ENCODE measurements around the gene ZNF497. TPM values are rescaled to one million over a fixed set of nuclear protein-coding genes. Genes with fewer than 3 reads are reported as not detected.

ZNF497 gene
- total RNA-seq, 2 experiments from 2014 or later = 1.7 to 2.1 TPM

DNA sequence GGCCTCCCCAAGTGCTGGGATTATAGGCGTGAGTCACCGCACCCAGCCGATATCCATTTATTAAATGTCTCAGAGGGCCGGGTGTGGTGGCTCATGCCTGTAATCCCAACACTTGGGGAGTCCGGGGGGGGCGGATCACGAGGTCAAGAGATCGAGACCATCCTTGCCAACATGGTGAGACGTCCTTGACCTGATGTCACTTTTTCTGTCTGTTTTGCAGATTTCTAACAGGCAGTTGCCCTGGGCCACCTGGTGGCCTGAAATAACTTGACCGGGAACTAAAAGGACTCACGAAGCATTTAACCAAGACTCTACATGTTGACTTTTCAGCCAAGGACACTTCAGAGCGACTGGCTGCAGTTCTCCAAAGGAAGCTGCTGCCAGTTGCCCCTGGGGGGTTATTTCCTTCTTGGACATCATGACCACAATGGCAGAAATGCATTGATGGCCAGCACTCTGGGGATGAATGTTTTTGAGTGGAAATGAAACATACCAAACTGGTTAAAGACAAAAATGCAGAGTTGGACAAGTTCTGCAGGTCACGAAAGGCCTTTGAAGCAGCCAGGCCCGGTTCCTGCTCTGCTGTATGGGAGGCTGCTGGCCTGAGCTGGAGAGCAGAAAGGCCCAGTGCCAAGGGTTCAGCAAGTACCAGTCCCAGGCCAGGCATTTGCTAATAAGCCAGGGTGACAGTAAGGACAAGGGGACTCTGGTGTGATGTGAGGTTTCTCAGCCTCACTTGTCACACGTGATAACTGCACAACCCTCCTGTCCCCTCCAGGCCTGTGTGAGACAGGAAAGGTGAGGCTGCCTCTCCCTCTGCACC is 10.0 kb upstream of the ZNF497 start:
- no peaks in the 10 kb centered on the region for H3K36me3 Mint-ChIP-seq
- H3K9me3 Mint-ChIP-seq = no peaks in the 10 kb centered on the region
- POLR2A ChIA-PET = interaction anchor here (3.1 kb wide), 1 partner anchor 9 kb away, joined by 14 read pairs; the partner anchor contains the start of gene ZNF497
- no peaks in the 10 kb centered on the region for H3K4me1 Mint-ChIP-seq
- DNase-seq (no peak), ATAC-seq (ENCODE audit: low read depth) (no peak)
- no peaks in the 10 kb centered on the region for H3K27me3 Mint-ChIP-seq
- H3K4me3 Mint-ChIP-seq = no peak overlapping the region
- no peak overlapping the region for H3K27ac Mint-ChIP-seq

DNA sequence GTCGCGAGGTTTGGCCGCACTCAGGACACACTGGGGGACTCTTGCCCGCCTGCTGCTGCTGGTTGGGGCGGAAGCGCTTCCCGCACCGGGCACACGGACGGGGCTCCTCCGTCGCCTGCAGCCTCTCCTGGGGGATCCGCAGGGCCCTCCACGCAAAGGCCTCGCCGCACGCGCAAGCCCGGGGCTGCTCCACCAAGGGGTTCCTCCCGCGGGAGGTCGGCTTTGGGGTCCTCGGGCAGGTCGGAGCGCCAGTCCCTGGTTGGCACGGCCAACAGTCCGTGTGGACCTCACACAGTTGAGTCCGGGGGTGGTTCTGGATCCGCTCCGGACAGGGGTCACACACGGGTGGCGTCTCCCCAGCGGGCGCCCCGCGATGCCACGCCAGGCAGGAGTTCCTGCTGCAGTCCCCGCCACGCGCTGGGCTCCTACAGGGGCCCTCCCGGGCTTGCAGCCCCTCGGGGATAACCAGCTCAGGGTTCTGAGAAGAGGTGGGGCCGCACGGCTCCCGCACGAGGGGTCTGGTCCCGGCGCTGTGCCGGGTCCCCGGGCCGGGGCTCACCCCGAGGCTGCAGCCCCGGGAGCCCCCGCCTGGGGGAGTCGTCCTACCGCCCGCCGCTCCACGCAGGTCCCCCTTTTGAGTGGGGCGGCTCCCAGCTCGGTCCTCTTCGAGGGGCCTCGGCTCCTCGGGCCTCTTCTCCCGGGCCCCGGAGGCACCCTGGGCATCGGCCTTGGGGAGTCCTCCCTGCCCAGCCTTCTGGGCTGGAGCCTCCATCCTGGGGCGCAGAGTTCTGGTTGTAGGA is 6.2 kb upstream of the ZNF497 start:
- no peaks in the 10 kb centered on the region for H3K27me3 Mint-ChIP-seq
- POLR2A ChIA-PET = no interaction called here
- ATAC-seq (ENCODE audit: low read depth) (no peak), DNase-seq (no peak)
- H3K4me1 Mint-ChIP-seq = peaks cover 1% of the 10 kb centered on the region
- H3K9me3 Mint-ChIP-seq = no peaks in the 10 kb centered on the region
- H3K36me3 Mint-ChIP-seq = no peaks in the 10 kb centered on the region
- H3K27ac Mint-ChIP-seq = no peak overlapping the region
- no peak overlapping the region for H3K4me3 Mint-ChIP-seq

DNA sequence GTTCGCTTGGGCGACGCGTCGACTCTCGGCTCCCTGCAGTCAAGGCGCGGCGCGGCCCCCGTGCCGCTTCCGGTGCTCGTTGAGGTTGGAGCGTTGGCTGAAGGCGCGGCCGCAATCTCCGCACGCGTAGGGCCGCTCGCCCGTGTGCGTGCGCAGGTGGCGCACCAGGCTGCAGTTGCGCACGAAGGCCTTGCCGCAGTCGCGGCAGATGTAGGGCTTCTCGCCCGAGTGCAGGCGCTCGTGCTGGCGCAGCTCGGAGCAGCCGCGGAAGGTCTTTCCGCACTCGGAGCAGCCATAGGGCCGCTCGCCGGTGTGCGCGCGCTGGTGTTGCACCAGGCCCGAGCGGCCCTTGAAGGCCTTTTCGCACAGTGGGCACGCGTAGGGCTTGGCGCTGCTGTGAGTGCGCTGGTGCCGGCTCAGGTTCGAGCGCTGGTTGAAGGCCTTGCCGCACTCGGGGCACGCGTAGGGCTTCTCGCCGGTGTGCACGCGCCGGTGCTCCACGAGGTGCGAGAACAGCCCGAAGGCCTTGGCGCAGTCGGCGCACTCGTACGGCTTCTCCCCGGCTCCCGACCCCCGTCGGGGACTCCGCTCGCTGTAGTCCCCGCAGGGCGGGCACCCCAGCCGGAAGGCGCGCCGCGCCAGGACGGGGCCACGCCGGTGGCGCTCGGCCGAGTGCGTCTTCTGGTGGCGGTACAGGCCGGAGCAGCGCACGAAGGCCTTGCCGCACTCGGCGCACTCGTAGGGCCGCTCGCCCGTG is 5.3 kb upstream of the ZNF497 start:
- Mint-ChIP-seq H3K36me3 (no peaks in the 10 kb centered on the region), H3K4me1 (peaks cover 2% of the 10 kb centered on the region), H3K27me3 (no peaks in the 10 kb centered on the region), H3K9me3 (no peaks in the 10 kb centered on the region), H3K4me3 (no peak overlapping the region), H3K27ac (no peak overlapping the region)
- POLR2A ChIA-PET = no interaction called here
- no peak for DNase-seq
- no peak for ATAC-seq (ENCODE audit: low read depth)

DNA sequence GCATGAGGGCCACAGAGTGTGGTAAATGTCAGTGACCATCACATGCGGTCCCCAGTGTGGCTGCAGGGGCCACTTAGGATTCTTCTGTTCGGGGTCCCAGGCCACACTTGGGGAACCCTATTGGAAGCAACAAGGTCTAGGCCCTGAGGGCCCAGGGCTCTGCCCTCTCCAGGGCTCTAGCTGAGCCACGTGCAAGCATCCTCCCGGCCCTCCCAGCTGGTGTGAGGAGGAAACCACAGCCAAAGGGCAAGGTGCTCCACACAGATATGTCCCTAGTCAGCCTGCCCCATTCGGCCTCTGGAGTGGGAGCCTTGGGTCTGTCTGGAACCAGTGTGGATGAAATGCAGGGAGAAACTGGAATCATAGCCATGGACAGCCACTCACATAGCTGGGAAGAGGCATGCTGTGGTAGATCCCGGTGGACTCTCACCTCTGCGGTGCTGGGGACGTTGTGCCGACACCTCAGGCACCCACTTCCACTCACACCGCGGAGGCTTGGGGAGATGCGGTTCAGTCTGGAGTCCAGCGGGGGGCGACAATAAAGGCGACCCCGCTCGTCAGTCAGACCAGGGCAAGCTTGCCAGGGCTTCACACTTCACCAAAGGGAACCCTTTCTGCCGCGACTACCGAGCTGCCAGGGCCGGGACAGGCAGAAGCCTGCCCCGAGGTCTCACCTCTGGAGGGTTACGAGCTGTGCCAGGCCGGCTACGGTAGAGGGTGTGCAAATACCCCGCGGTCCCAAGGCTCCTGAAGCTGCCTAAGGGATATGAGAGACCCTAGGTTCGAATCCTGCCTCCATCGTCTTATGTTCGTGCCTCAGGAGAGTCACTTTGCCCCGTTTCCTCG is 4.3 kb upstream of the ZNF497 start:
- Mint-ChIP-seq H3K27ac (no peak overlapping the region), H3K4me1 (peaks cover 7% of the 10 kb centered on the region), H3K4me3 (no peak overlapping the region), H3K36me3 (no peaks in the 10 kb centered on the region), H3K27me3 (no peaks in the 10 kb centered on the region), H3K9me3 (no peaks in the 10 kb centered on the region)
- no peak for ATAC-seq (ENCODE audit: low read depth)
- POLR2A ChIA-PET = interaction anchor here (0.7 to 1.3 kb wide), 2 partner anchors 15 to 19 kb away, joined by 3 to 4 read pairs; partner anchors contain the start of gene ZNF837
- DNase-seq = no peak

DNA sequence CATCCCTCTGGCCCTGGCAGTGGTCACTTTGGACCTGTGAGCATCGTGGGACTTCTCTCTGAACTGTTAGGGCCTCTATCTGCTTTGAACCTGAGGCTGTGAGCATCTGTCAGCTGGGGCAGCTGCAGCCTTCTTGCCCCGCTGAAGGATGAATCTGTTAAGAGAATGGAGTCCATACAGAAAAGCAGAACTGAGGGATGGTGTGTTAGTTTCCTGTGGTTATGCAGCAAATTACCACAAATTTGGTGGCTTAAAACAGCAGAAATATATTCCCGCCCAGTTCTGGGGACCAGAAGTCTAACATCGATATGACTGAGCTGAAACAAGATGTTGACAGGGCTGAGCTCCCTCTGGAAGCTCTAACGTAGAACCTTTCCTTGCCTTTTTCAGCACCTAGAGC is 1.6 kb upstream of the ZNF497 start:
- Mint-ChIP-seq H3K4me1 (peaks cover 11% of the 10 kb centered on the region), H3K27me3 (no peaks in the 10 kb centered on the region), H3K4me3 (no peak overlapping the region), H3K9me3 (no peaks in the 10 kb centered on the region), H3K36me3 (no peaks in the 10 kb centered on the region), H3K27ac (no peak overlapping the region)
- ATAC-seq (ENCODE audit: low read depth) (no peak), DNase-seq (no peak)
- POLR2A ChIA-PET = interaction anchor here (0.9 to 5.0 kb wide), 5 partner anchors 8 to 181 kb away, joined by 3 to 50 read pairs (median 14); partner anchors contain the start of gene ZNF837

DNA sequence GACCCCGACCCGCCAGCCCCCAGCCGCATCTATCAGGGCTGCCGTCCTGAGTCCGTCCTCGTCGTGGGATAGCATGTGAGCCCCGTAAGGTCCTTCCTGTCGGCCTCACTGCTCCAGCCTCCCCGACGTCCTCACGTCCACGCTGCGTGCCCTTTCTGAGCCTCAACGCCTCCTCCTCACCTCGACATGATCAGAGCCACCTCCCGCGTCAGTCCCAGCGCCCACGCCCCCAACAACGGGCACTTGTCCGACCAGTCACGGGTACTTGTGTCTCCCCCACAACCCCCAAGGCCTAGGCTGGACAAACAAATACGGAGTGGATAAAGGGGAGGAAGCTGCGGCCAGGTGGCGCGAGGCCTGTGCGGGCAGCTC is 665 bp downstream of the ZNF497 start:
- ATAC-seq (ENCODE audit: low read depth) (peak; percentile 11), DNase-seq (peak; percentile 69)
- Mint-ChIP-seq H3K4me3 (peak overlapping the region; percentile 94), H3K4me1 (peaks cover 13% of the 10 kb centered on the region), H3K36me3 (no peaks in the 10 kb centered on the region), H3K27me3 (no peaks in the 10 kb centered on the region), H3K27ac (peak overlapping the region; percentile 94), H3K9me3 (no peaks in the 10 kb centered on the region)
- POLR2A ChIA-PET = interaction anchor here (0.8 to 5.0 kb wide), 16 partner anchors 10 to 200 kb away, joined by 3 to 50 read pairs (median 6); partner anchors contain the start of genes RPS5, ZBTB45, ZNF274 and ZNF324B

DNA sequence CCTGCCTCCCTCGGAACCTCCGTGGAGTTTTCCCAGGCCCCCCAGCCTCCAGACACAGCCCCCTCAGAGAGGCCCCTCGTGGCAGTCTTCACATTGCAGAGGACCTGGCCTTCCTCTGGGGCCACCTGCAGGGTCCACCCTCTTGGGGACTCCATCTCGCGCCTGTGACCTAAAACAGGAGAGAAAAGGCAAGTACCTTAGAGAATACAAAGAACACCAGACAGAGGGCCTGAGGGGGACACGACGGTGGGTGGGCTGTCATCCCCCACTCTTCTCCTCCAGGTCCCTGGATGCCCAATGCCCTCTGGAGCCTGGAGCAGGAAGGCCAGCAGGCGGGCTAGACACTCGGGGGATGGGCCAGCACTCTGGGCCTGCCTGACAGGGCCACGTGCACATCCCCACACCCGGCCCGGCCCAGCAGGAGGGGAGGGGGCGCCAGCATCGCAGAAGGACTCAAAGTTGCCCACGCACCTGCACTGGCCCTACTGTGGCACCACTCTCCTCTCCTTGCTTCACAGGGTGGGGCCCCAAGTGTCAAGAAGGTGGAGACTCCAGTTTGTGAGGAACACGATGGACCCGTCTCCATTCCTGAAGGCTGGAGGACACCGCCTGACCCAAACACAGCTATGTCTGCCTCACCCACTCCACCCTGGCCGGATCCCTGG is 4.9 kb downstream of the ZNF497 start:
- Mint-ChIP-seq H3K36me3 (peaks cover 4% of the 10 kb centered on the region), H3K9me3 (no peaks in the 10 kb centered on the region), H3K27me3 (no peaks in the 10 kb centered on the region), H3K27ac (peak overlapping the region; percentile 16), H3K4me3 (peak overlapping the region; percentile 35), H3K4me1 (peaks cover 20% of the 10 kb centered on the region)
- POLR2A ChIA-PET = interaction anchor here (0.5 to 1.9 kb wide), 7 partner anchors 10 to 514 kb away, joined by 3 to 29 read pairs (median 4); partner anchors contain the start of genes ZBTB45, ZNF446 and ZSCAN22
- ATAC-seq (ENCODE audit: low read depth) (no peak), DNase-seq (no peak)

DNA sequence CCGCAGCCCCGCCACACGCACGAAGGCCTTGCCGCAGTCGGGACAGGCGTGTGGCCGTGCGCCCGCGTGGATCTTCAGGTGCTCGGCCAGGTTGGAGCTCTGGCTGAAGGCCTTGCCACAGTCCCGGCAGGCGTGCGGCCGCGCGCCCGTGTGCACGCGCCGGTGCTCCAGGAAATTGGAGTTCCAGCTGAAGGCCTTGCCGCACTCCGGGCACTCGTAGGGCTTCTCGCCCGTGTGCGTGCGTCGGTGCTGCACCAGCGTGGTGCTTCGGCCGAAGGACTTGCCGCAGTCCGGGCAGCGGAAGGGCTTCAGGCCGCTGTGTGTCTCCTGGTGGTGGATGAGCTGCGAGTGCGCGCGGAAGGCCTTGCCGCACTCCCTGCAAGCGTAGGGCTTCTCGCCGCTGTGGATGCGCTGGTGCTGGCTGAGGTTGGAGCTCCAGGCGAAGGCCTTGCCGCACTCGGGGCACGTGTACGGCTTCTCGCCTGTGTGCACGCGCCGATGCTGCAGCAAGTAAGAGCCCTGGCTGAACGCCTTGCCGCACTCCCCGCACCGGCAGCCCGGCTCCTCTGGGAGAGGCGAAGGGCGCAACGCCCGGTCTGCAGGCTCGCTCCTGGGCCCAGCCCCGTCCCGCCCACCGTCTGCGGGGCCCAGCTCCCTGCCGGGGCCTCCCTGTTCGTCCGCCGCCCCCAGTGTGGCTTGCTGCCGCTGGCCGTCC is 5.6 kb downstream of the ZNF497 start:
- no peak for ATAC-seq (ENCODE audit: low read depth)
- POLR2A ChIA-PET = interaction anchor here (0.5 to 2.4 kb wide), 12 partner anchors 8 to 514 kb away, joined by 3 to 29 read pairs (median 4); partner anchors contain the start of genes ZBTB45, ZNF446, ZNF837 and ZSCAN22
- H3K27ac Mint-ChIP-seq = peak overlapping the region; percentile 65

DNA sequence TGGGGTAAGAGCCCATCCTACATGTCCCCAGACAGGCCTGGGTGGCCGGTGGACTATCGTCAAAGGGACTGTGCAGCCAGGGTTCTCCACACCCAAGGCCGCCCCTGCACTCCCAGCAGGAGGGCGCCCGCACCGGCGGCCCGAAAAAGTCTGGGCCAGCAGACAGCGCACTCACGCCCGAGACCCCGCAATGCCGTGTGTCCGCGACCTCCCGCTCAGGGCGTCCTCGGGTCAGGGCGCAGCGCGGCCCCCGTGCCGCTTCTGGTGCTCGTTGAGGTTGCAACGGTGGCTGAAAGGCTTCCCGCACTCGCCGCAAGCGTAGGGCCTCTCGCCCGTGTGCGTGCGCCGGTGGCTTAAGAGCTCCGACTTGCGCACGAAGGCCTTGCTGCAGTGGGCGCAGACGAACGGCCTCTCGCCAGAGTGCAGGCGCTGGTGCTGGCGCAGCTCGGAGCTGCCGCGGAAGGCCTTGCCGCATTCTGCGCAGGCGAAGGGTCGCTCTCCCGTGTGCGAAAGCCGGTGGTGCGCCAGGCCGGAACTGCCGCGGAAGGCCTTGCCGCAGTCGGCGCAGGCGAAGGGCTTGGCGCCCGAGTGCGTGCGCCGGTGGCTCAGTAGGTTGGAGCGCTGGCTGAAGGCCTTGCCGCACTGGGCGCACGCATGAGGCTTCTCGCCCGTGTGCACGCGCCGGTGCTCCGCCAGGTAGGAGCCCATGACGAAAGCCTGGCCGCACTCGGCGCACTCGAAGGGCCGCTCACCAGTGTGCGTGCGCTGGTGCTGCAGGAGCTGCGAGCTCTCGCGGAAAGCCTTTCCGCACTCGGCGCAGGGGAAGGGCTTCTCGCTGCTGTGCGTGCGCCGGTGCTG is 6.4 kb downstream of the ZNF497 start:
- Mint-ChIP-seq H3K27ac (peak overlapping the region; percentile 65), H3K36me3 (peaks cover 7% of the 10 kb centered on the region), H3K27me3 (no peaks in the 10 kb centered on the region), H3K9me3 (no peaks in the 10 kb centered on the region), H3K4me3 (peak overlapping the region; percentile 37), H3K4me1 (peaks cover 14% of the 10 kb centered on the region)
- POLR2A ChIA-PET = interaction anchor here (0.6 to 2.4 kb wide), 9 partner anchors 9 to 158 kb away, joined by 3 to 29 read pairs (median 4); partner anchors contain the start of genes ZNF446, ZNF837 and ZSCAN22
- ATAC-seq (ENCODE audit: low read depth) (peak; percentile 72), DNase-seq (peak; percentile 76)

More for the DNA sequence above, 5.6 kb downstream of the ZNF497 start:
- no peaks in the 10 kb centered on the region for H3K27me3 Mint-ChIP-seq
- H3K36me3 Mint-ChIP-seq = peaks cover 4% of the 10 kb centered on the region
- peaks cover 17% of the 10 kb centered on the region for H3K4me1 Mint-ChIP-seq
- peak overlapping the region; percentile 37 for H3K4me3 Mint-ChIP-seq
- no peak for DNase-seq
- H3K9me3 Mint-ChIP-seq = no peaks in the 10 kb centered on the region

DNA sequence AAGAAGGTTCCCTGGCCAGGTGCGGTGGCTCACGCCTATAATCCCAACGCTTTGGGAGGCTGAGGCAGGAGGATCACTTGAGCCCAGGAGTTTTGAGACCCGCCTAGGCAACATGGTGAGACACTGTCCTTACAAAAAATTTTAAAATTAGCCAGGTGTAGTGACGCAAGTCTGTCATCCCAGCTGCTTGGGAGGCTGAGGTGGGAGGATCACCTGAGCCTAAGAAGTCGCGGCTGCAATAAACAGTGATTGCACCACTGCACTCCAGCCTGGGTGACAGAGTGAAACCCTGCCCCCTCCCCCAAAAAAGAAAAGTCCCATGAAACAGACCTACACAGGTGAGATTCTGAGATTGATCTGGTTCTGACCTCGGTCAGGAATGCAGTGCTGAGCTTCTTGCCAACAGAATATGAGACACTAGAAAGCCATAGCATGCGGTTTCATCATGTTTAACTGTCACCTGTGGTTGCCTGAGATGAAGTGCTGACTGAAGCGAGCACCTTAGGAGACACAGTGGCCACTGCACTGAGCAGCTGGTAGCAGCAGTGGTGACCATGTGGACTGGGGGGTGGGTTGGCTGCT is 7.2 kb downstream of the ZNF497 start:
- peaks cover 11% of the 10 kb centered on the region for H3K36me3 Mint-ChIP-seq
- POLR2A ChIA-PET = interaction anchor here (0.5 to 2.4 kb wide), 5 partner anchors 8 to 50 kb away, joined by 3 to 29 read pairs (median 10); partner anchors contain the start of gene ZNF837
- no peaks in the 10 kb centered on the region for H3K27me3 Mint-ChIP-seq
- ATAC-seq (ENCODE audit: low read depth) = no peak
- H3K4me1 Mint-ChIP-seq = peaks cover 12% of the 10 kb centered on the region
- peak overlapping the region; percentile 65 for H3K27ac Mint-ChIP-seq
- peak overlapping the region; percentile 22 for H3K4me3 Mint-ChIP-seq
- DNase-seq = no peak
- H3K9me3 Mint-ChIP-seq = no peaks in the 10 kb centered on the region
